ENCODE measurements around the gene ARID1B. TPM values are rescaled to one million over a fixed set of nuclear protein-coding genes. Genes with fewer than 3 reads are reported as not detected.

Gene ARID1B
- total and polyA plus RNA-seq, 7 donors = 8.1 to 61.1 (median 53.1) TPM

DNA sequence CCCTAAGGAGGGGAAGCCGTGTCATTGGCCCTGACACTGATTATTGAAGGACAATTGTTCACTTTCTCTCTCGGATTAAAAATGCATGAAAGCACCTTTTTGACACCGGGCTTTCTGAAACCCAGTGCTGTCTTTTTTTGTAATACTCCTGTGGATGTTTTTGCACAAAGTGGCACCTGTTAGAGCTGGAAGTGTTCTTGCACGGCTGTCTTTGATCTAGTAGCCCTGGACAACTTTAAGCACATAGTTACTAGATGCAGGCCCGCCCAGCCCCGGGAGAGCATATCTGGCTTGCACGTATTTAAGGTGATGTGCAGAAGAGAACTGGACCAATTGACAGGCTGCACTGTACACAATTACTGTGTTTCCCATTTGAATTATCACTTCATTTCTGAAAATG is 72.6 kb downstream of the ARID1B start:
- no peaks in the 10 kb centered on the region for H3K27me3 ChIP-seq (ENCODE audit: insufficient read depth in 3 of 3, low read length in 2 of 3)
- peaks cover 94% of the 10 kb centered on the region for H3K4me1 ChIP-seq
- peak overlapping the region; percentile 43 for H3K4me3 ChIP-seq
- no peaks in the 10 kb centered on the region for H3K36me3 ChIP-seq (ENCODE audit: insufficient read depth in 1 of 2, low read depth in 1 of 2)
- H3K9me3 ChIP-seq = no peaks in the 10 kb centered on the region
- intact Hi-C loops (cut with DNase I) = no loop called here
- no peak for DNase-seq
- no peak for TF ChIP-seq CTCF (IDR thresholded peaks at IDR 0.05)
- WGBS, 3 donors = 11 to 16% (median 15%) methylated on average over 7 of the region's 7 CpGs
- H3K27ac ChIP-seq = peak overlapping the region; percentile 82
- ATAC-seq = no peak

DNA sequence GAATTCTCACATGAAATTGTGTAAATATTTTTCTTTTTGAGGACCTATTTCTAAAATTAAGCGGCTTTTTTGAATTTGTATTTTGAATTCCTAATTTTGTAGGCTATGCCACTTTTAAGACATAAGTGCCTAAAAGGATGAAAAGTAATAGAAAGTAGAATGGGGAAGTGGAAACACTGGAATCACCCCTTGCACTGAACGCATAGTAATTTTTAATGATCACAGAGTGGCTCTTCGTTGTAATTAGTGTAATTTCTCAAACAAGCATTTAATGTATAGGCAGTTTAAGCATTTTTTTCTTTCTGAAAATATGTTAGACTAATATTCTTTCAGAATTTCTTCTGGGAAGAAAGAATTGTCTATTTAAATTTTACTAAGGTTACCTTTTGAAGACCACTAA is 73.2 kb downstream of the ARID1B start:
- DNase-seq = no peak
- Histone ChIP-seq H3K9me3 (no peaks in the 10 kb centered on the region), H3K27me3 (ENCODE audit: insufficient read depth in 3 of 3, low read length in 2 of 3) (no peaks in the 10 kb centered on the region), H3K36me3 (ENCODE audit: insufficient read depth in 1 of 2, low read depth in 1 of 2) (no peaks in the 10 kb centered on the region), H3K4me1 (peaks cover 88% of the 10 kb centered on the region), H3K4me3 (no peak overlapping the region), H3K27ac (peak overlapping the region; percentile 82)
- WGBS, 3 donors = 77 to 87% (median 83%) methylated on average over 3 of the region's 3 CpGs
- no peak for TF ChIP-seq CTCF (IDR thresholded peaks at IDR 0.05)
- ATAC-seq = no peak
- intact Hi-C loops (cut with DNase I) = no loop called here

GRCh38 chr6:156851454-156851921 is 74.3 kb downstream of the ARID1B start:
- H3K4me1 ChIP-seq = peaks cover 87% of the 10 kb centered on the region

DNA sequence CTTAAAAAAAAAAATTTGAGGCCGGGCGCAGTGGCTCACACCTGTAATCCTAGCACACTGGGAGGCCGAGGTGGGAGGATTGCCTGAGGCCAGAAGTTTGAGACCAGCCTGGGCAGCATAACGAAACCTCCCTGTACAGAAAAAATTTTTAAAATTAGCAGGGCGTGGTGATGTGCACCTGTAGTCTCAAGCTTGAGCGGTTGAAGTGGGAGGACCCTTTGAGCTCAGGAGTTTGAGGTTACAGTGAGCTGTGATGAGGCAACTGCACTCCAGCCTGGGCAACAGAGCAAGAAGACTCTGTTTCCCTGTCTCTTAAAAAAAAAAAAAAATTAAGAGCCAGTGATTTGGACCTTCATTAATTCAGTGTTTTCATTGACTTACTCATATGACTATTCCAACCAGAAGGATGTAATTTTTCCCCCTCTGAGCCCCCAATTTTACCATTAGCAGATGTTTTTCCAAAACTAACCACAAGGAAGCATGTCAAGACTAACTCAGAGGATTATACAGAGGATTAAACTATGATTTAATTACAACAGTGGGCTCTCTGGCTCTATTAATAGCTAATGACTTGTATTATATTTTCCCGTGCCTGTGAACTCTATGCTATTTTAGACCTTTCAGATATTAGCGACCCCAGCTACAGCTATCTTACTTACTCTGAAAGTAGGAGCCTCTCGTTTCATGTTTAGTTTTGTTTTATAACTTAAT is 75.1 kb downstream of the ARID1B start:
- no peak for DNase-seq
- intact Hi-C loops (cut with DNase I) = no loop called here
- H3K4me1 ChIP-seq = peaks cover 86% of the 10 kb centered on the region
- ATAC-seq = peak; percentile 59 to 78 (median 68)
- H3K36me3 ChIP-seq (ENCODE audit: insufficient read depth in 1 of 2, low read depth in 1 of 2) = peaks cover 0 to 2% of the 10 kb centered on the region in 2 donors
- peak overlapping the region; percentile 82 for H3K27ac ChIP-seq
- H3K27me3 ChIP-seq (ENCODE audit: insufficient read depth in 3 of 3, low read length in 2 of 3) = no peaks in the 10 kb centered on the region
- H3K9me3 ChIP-seq = no peaks in the 10 kb centered on the region
- no peak for TF ChIP-seq CTCF (IDR thresholded peaks at IDR 0.05)
- peak overlapping the region; percentile 1 for H3K4me3 ChIP-seq
- WGBS, 3 donors = 51 to 65% (median 56%) methylated on average over 9 of the region's 9 CpGs

More at GRCh38 chr6:156851454-156851921, 74.3 kb downstream of the ARID1B start:
- Histone ChIP-seq H3K27ac (peak overlapping the region; percentile 82), H3K36me3 (ENCODE audit: insufficient read depth in 1 of 2, low read depth in 1 of 2) (peaks cover 0 to 2% of the 10 kb centered on the region in 2 donors), H3K27me3 (ENCODE audit: insufficient read depth in 3 of 3, low read length in 2 of 3) (no peaks in the 10 kb centered on the region), H3K9me3 (no peaks in the 10 kb centered on the region), H3K4me3 (peak overlapping the region; percentile 43)
- no peak for TF ChIP-seq CTCF (IDR thresholded peaks at IDR 0.05)
- intact Hi-C loops (cut with DNase I) = no loop called here
- 16 to 38% (median 25%) methylated on average over 3 of the region's 3 CpGs for WGBS, 3 donors
- peak; percentile 56 to 81 (median 75) for ATAC-seq
- no peak for DNase-seq
